Spleen (tissue), 11 donors: ENCODE results near the gene SLC23A1. TPM values are rescaled to one million over a fixed set of nuclear protein-coding genes. Genes with fewer than 3 reads are reported as not detected.
A peak's percentile ranks its signal among the peaks of the same experiment; 100 is the strongest.

Experiments
- DNase-seq: peaks from one replicate; pipeline ENCODE4 v3.0.0-alpha.2; 2020
- H3K27ac ChIP-seq, 8 donors: fragments of 200-600 bp; sonication (generic) in 7 of 8; 1 replicate in 4 of 8; 2 replicates in 4 of 8; pipeline versions ENCODE4 v1.5.0 to v1.8.0; 2016 to 2021; ENCODE audit warnings: inconsistent platforms in 4 of 8, mild to moderate bottlenecking in 4 of 8, moderate library complexity in 1 of 8
- H3K27me3 ChIP-seq, 7 donors: fragments of 200-600 bp; sonication (generic) in 6 of 7; replicated peaks in 1 of 7; 1 replicate in 4 of 7; 2 replicates in 3 of 7; pipeline versions ENCODE4 v1.5.0 to v1.8.0; 2016 to 2021; ENCODE audit warnings: inconsistent platforms in 3 of 7, mild to moderate bottlenecking in 1 of 7
- H3K36me3 ChIP-seq, 6 donors: fragments of 200-600 bp; sonication (generic) in 5 of 6; 1 replicate in 4 of 6; 2 replicates in 2 of 6; pipeline versions ENCODE4 v1.5.0 to v1.8.0; 2016 to 2021; ENCODE audit warnings: inconsistent platforms in 2 of 6
- H3K4me1 ChIP-seq, 6 donors: fragments of 200-600 bp; sonication (generic) in 5 of 6; 1 replicate in 3 of 6; 2 replicates in 3 of 6; pipeline versions ENCODE4 v1.5.0 to v1.8.0; 2016 to 2021; ENCODE audit warnings: inconsistent platforms in 3 of 6
- H3K4me3 ChIP-seq, 8 donors: fragments of 200-600 bp; sonication (generic) in 7 of 8; 1 replicate in 4 of 8; 2 replicates in 4 of 8; pipeline versions ENCODE4 v1.5.0 to v1.8.0; 2016 to 2021; ENCODE audit warnings: inconsistent platforms in 4 of 8, mild to moderate bottlenecking in 4 of 8, moderate library complexity in 2 of 8
- H3K9me3 ChIP-seq, 8 donors: fragments of 200-600 bp; sonication (generic) in 7 of 8; 1 replicate in 4 of 8; 2 replicates in 4 of 8; pipeline versions ENCODE4 v1.5.0 to v1.8.0; 2016 to 2021; ENCODE audit warnings: inconsistent platforms in 4 of 8
- POLR2A ChIP-seq, 3 donors: fragments of 450-650 bp; IDR thresholded peaks; one replicate each; pipeline ENCODE4 v1.5.1; 2017; ENCODE audit warnings: antibody characterized with exemption in 3 of 3, mild to moderate bottlenecking in 1 of 3
- POLR2AphosphoS5 ChIP-seq, 3 donors: sonication (generic); formaldehyde crosslinking; IDR thresholded peaks; one replicate each; pipeline ENCODE4 v1.5.1; 2017; ENCODE audit warnings: antibody characterized with exemption in 3 of 3
- WGBS, 5 donors: extraction: QIAGEN DNeasy Blood & Tissue Kit in 3 of 5; methylation state at CpG; one replicate each; pipeline versions ENCODE4 v1.1.5 to v1.1.7; 2013 to 2018; 5-methylcytosine and 5-hydroxymethylcytosine counted together
- intact Hi-C: fragments of 100-400 bp; cut with DNase I; formaldehyde crosslinking; loops from one replicate; pipeline ENCODE4 v1.15.0; 2023; ENCODE audit warnings: low total_unique reads
- polyA plus RNA-seq, 3 donors: library from polyadenylated mRNA; stranded (reverse); fragments of 200-250 nt; gene quantifications; one replicate each; pipeline ENCODE4 v1.2.1, GENCODE V29; 2013
- total RNA-seq, 7 donors: library from RNA; depleted of rRNA in 3 of 7; stranded (reverse); fragments of >200 nt in 3 of 7; fragmentation: NEBNext Ultra II Directional in 4 of 7; extraction: Animal tissue kit (Norgen Biotek cat#: 25700) in 4 of 7; gene quantifications; one replicate each; pipeline versions ENCODE4 v1.1.0 to v1.2.1, GENCODE V29; 2016 to 2021
- TF ChIP-seq, protein P1 (sequence below), 11 experiments: fragments of 200-600 bp in 7 of 11; fragments of 450-650 bp in 4 of 11; sonication (generic) in 4 of 11; IDR thresholded peaks in 8 of 11; conservative IDR thresholded peaks in 3 of 11; 1 replicate in 7 of 11; 2 replicates in 4 of 11; pipeline versions ENCODE4 v1.4.0 to v1.8.0; 2016 to 2021; ENCODE audit warnings: antibody characterized with exemption in 11 of 11, inconsistent platforms in 4 of 11, mild to moderate bottlenecking in 1 of 11
- donor health status: healthy with polysubstance abuse.
- donor health status: DM: no; HTN: no; CAD: no; lungs with moderate emphysema.
- donor health status: DM: no; HTN: no; CAD: no.
- donor health status: Bipolar disorder and iron deficiency.
- donor health status: healthy.
- donor health status: DM: no; HTN: no; CAD: no.
- donor health status: DM: yes; HTN: yes; CAD: no.

Gene SLC23A1
- total and polyA plus RNA-seq, 10 donors, result 0.28 to 2.4 (median 1.2) TPM; not detected in 1

DNA sequence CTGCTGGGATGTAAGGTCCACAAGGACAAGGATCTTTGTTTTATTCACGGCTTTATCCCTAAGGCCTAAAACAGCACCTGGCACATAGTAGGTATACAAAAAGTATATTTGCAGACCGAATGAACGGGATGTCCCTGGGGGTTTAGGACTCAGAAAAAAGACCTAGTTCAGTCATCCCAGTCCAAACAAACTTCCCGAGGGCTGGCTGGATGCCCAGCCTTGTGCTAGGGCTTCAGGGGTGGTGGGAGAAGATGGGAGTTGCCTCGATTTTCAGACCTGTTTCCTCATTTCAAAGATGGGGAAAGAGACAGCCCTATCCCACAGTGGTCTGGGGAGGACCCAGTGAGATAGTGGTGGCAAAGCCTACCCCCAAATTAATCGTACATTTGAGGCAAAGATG, 14.8 kb upstream of the SLC23A1 start:
- Histone ChIP-seq H3K36me3 (peaks cover 0 to 16% (median 0%) of the 10 kb centered on the region in 6 donors), H3K4me1 (peaks cover 3 to 48% (median 26%) of the 10 kb centered on the region in 6 donors), H3K9me3 (no peaks in the 10 kb centered on the region), H3K27ac (no peak overlapping the region), H3K27me3 (peaks cover 0 to 23% (median 15%) of the 10 kb centered on the region in 7 donors), H3K4me3 (no peak overlapping the region)
- TF ChIP-seq, protein P1, sequence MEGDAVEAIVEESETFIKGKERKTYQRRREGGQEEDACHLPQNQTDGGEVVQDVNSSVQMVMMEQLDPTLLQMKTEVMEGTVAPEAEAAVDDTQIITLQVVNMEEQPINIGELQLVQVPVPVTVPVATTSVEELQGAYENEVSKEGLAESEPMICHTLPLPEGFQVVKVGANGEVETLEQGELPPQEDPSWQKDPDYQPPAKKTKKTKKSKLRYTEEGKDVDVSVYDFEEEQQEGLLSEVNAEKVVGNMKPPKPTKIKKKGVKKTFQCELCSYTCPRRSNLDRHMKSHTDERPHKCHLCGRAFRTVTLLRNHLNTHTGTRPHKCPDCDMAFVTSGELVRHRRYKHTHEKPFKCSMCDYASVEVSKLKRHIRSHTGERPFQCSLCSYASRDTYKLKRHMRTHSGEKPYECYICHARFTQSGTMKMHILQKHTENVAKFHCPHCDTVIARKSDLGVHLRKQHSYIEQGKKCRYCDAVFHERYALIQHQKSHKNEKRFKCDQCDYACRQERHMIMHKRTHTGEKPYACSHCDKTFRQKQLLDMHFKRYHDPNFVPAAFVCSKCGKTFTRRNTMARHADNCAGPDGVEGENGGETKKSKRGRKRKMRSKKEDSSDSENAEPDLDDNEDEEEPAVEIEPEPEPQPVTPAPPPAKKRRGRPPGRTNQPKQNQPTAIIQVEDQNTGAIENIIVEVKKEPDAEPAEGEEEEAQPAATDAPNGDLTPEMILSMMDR (IDR thresholded peaks at IDR 0.05 in 8 of 11, conservative IDR thresholded peaks at IDR 0.05 in 3 of 11), result no peak
- TF ChIP-seq POLR2A (IDR thresholded peaks at IDR 0.05), result no peak
- no peak for TF ChIP-seq POLR2AphosphoS5 (IDR thresholded peaks at IDR 0.05)
- peak; percentile 41 for DNase-seq
- whole genome bisulfite sequencing, 5 donors, result 55 to 84% (median 74%) methylated on average over 6 of the region's 6 CpGs
- intact Hi-C loops, result no loop called here

DNA sequence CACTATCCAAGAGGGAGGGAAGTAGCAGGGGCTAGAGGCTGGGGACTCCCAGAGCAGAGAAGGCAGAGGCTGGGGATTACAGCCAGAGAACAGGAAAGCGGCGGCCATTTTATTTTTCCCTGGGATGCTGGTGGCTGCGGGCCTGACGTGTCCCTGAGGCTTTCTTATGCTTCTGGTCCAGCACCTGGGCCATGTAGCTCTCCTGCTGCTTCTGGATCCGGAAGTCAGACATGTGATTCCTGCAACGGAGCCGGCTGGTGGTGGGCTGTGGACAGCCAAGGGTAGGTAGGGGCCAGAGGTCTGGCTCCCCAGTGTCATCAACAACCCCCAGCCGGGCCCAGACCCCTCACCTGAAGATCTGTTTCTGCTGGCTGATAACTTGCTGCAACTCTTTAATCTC, 13.6 kb upstream of the SLC23A1 start:
- TF ChIP-seq POLR2A (IDR thresholded peaks at IDR 0.05) (no peak), POLR2AphosphoS5 (IDR thresholded peaks at IDR 0.05) (no peak)
- TF ChIP-seq, protein P1 (IDR thresholded peaks at IDR 0.05 in 8 of 11, conservative IDR thresholded peaks at IDR 0.05 in 3 of 11), result no peak
- no peak overlapping the region for H3K4me3 ChIP-seq
- intact Hi-C loops, result no loop called here
- H3K27me3 ChIP-seq, result peaks cover 0 to 35% (median 15%) of the 10 kb centered on the region in 7 donors
- H3K4me1 ChIP-seq, result peaks cover 9 to 53% (median 35%) of the 10 kb centered on the region in 6 donors
- WGBS, 5 donors, result 90 to 96% (median 94%) methylated on average over 8 of the region's 8 CpGs
- no peak overlapping the region for H3K27ac ChIP-seq
- peaks cover 0 to 16% (median 0%) of the 10 kb centered on the region in 6 donors for H3K36me3 ChIP-seq
- DNase-seq, result peak; percentile 66
- no peaks in the 10 kb centered on the region for H3K9me3 ChIP-seq

DNA sequence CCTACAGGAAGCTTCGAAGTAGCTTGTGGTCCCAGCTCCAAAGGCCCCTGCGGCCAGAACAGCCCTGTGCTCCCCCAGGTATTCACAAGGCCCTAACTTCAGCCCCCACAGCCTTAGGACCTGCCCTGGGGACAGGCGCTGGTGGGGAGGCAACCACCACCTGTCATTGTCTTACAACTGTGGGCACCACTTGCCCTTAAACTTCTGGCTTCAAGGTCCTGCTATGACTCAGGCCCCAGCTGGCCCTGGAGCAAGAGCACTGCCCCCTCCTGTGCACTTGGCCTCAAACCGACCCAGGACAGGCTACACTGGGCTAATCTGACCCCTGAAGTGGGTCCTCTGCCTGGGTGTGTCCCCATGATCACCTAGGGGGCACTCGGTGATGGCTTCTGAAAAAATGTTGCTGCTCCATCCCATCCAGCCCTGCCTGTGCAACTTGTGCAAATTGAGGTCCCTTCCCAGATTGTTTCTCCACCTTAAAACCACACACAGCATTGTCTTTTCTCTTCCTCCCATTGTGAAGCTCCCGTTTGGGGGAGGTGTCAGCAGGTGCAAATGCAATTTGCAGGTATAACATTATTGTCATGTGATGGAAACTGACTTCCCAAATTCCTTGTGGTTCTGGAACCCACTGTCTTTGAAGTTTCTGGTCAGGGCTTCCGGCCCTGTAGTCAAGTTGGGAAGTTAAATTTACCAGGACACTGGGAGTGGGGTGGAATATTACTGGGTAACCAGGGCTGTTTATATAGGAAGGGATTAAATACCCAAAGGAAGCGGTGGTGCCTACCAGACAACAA, 12.9 kb upstream of the SLC23A1 start:
- DNase-seq, result no peak
- TF ChIP-seq POLR2AphosphoS5 (IDR thresholded peaks at IDR 0.05) (no peak), POLR2A (IDR thresholded peaks at IDR 0.05) (no peak)
- TF ChIP-seq, protein P1 (IDR thresholded peaks at IDR 0.05 in 8 of 11, conservative IDR thresholded peaks at IDR 0.05 in 3 of 11), result no peak
- 67 to 91% (median 78%) methylated on average over 5 to 8 of the region's 8 CpGs for WGBS, 5 donors
- H3K4me1 ChIP-seq, result peaks cover 9 to 59% (median 42%) of the 10 kb centered on the region in 6 donors
- H3K27me3 ChIP-seq, result peaks cover 0 to 36% (median 15%) of the 10 kb centered on the region in 7 donors
- no peaks in the 10 kb centered on the region for H3K9me3 ChIP-seq
- intact Hi-C loops, result no loop called here
- no peak overlapping the region for H3K27ac ChIP-seq
- peaks cover 0 to 10% (median 0%) of the 10 kb centered on the region in 6 donors for H3K36me3 ChIP-seq
- no peak overlapping the region for H3K4me3 ChIP-seq
